CD4-positive, alpha-beta T cell treated with Interleukin-15 for 4 hours (primary cell): ENCODE measurements around the gene CAMKMT.

Experiments used
- DNase-seq: peaks from one replicate; pipeline ENCODE4 v3.0.0-alpha.2; 2020; ENCODE audit warnings: low spot score

CAMKMT gene

GRCh38 chr2:44772669-44773378, 411.1 kb downstream of the CAMKMT start:
- DNase-seq = no peak

GRCh38 chr2:44774826-44775492, 413.2 kb downstream of the CAMKMT start:
- no peak for DNase-seq

- DNase-seq = no peak
Measured at GRCh38 chr2:44777036-44777435, 415.3 kb downstream of the CAMKMT start.

- DNase-seq = no peak
Measured at GRCh38 chr2:44777537-44777936, 415.8 kb downstream of the CAMKMT start.

GRCh38 chr2:44778221-44778654, 416.5 kb downstream of the CAMKMT start:
- DNase-seq = no peak

GRCh38 chr2:44778671-44779476, 417.1 kb downstream of the CAMKMT start:
- no peak for DNase-seq

- DNase-seq = no peak
Measured at GRCh38 chr2:44779793-44780192, 418.0 kb downstream of the CAMKMT start.

GRCh38 chr2:44780406-44780805, 418.7 kb downstream of the CAMKMT start:
- no peak for DNase-seq

GRCh38 chr2:44785433-44785832, 423.7 kb downstream of the CAMKMT start:
- no peak for DNase-seq

GRCh38 chr2:44786045-44786816, 424.5 kb downstream of the CAMKMT start:
- DNase-seq = no peak

GRCh38 chr2:44786817-44787214, 425.1 kb downstream of the CAMKMT start:
- no peak for DNase-seq

GRCh38 chr2:44787663-44788062, 425.9 kb downstream of the CAMKMT start:
- no peak for DNase-seq

GRCh38 chr2:44789446-44789845, 427.7 kb downstream of the CAMKMT start:
- DNase-seq = no peak

GRCh38 chr2:44789971-44790721, 428.4 kb downstream of the CAMKMT start:
- DNase-seq = no peak

GRCh38 chr2:44793322-44793870, 431.6 kb downstream of the CAMKMT start:
- no peak for DNase-seq

GRCh38 chr2:44796771-44797170, 435.0 kb downstream of the CAMKMT start:
- DNase-seq = no peak

- no peak for DNase-seq
Measured at GRCh38 chr2:44798139-44798659, 436.5 kb downstream of the CAMKMT start.

GRCh38 chr2:44799105-44799504, 437.4 kb downstream of the CAMKMT start:
- no peak for DNase-seq

- DNase-seq = no peak
Measured at GRCh38 chr2:44799754-44800153, 438.0 kb downstream of the CAMKMT start.

- DNase-seq = no peak
Measured at GRCh38 chr2:44801289-44801840, 439.6 kb downstream of the CAMKMT start.
